Fibroblast of skin of right biceps (primary cell): Measurements from ENCODE around the gene PSMG3.

Experiments
- DNase-seq: peaks from one replicate; pipeline ENCODE4 v3.0.0-alpha.2; 2013

PSMG3 gene

DNA sequence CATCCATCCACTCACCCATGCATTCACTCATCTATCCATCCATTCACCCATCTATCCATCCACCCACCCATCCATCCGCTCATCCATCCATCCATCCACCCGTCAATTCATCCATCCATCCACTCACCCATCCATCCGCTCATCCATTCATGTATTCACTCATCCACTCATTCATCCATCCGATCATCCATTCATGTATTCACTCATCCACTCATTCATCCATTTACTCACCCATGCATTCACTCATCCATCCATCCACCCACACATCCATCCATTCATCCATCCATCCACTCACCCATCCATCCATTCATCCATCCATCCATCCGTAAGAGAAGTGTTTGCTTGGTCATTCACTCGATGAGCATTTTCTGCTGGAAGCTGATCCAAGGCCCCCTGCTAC is 8.7 kb upstream of the PSMG3 start:
- no peak for DNase-seq

DNA sequence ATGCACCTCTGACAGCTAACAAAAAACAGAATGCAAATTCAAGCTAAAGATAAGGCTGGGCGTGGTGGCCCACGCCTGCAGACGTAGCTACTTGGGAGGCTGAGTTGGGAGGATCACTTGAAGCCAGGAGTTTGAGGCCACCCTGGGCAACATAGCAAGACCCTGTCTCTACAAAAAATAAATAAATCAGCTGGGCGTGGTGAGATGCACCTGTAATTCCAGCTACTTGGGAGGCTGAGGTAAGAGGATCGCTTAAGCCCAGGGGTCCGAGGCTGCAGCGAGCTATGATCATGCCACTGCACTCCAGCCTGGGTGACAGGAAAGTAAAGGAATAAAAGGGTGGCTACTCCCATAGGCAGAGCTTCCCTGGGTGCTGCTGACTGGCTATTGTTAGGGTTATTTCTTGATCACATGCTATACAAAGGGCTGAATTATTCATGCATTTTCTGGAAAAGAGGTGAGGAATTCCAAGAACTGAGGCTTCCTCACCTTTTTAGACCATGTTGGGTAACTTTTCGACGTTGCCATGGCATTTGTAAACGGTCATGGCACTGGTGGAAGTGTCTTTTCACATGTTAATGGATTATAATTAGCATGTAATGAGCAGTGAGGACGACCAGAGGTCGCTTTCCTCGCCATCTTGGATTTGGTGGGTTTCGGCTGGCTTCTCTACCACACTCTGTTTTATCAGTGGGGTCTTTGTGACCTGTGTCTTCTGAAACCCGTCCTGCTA is 6.9 kb upstream of the PSMG3 start:
- no peak for DNase-seq

DNA sequence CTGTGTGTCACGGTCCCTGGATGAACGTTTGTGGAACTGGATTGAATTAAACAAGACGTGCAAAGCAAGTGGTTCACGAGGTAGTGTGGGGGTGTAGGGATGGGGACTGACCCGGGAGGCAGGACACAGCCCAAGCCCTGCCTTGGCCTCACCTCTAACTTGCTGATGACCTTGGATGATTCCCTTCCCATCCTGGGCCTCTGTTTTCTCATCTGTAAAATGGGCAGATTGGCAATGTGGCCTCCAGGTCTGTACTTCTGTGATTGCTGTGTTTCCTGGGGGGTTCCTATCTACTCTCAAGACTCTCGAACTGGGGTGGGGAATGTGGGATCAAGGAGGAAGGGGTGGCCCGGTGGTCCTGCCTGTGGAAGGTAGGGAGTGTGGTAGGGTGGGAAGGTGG is 6.0 kb upstream of the PSMG3 start:
- no peak for DNase-seq

DNA sequence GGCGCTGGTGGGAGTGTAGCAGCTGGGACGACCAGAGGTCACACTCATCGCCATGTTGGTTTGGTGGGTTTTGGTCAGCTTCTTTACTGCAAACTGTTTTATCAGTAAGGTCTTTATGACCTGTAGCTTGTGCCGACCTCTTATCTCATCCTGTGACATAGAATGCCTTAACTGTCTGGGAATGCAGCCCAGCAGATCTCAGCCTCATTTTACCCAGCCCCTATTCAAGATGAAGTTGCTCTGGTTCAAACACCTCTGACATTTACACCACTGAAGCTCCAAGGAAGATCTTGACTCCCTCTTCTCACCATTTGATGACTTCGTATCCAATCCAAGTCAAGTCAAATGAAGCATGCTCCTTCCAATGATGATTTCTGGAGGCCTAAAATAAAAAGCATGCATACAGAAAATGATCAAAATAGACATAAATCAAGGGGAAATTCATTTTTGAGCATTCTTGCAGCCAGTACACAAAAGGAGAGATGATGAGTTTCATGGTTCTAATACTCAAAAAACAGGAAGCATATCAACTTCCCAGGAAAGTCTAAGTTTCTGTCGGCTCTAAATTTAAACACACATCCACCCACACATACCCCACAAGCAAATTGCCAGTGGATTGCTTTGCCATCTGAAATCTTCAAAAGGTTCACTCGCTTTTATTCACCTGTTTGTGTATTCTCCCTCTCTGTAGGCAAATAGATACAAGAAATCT is 2.4 kb upstream of the PSMG3 start:
- DNase-seq, result no peak

DNA sequence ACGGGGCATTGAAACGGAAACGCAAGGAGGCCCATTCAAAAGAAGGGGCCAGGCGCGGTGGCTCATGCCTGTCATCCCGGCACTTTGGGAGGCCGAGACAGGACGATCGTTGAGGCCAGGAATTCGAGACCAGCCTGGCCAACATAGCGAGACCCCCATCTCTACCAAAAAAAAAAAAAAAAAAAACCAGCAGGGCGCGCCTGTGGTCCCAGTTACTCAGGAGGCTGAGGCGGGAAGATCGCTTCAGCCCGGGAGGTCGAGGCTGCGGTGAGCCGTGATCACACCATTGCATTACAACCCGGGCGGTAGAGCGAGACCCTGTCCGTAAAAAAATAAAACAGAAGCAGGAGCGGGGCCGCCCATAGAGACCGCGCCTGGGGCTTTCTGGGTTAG is 396 bp downstream of the PSMG3 start:
- DNase-seq, result peak; percentile 10

DNA sequence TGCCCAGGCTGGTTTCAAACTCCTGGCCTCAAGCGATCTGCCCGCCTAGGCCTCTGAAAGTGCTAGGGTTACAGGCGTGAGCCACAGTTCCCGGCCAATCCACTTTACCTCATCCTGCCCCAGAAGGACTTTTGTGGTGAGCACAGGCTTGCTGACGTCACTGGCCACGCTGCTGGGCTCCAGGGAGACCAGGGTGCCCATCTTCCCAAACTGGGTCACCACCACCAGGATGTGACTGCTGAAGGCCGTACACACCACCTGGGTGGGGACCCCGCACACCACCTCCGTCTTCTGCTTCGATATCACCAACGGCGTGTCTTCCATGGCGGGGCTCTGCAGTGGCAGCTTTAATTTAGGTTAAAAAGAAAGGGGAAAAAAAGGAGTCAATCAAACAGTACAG is 816 bp downstream of the PSMG3 start:
- peak; percentile 32 for DNase-seq

DNA sequence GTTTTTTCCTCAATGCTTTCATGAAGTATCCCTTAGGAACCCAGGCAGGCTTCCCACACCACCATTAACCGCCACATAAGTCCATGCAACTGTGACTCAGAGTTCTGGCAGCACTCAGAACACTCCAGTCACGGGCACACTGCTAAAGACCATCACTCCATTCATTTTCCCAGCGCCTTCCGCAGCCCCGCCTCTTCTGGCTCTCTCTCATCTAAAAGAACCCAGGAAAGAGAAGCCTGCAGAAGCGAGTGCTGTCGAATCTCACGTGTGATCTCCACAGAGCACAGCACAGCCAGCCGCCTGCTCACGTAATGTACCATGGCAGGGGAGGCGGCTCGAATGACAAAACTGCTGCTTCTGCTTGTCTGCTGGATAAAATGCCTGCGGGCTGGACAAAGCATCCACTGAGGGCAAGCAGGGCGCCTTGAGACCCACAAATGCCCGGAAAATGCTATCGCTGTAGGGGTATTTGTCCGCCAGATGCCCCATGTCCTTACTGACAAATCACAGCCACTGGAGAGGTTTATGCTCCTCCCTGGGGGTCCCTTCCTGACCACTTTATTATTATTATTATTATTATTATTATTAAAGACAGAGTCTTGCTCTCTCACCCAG is 1.8 kb downstream of the PSMG3 start:
- DNase-seq, result peak; percentile 75

DNA sequence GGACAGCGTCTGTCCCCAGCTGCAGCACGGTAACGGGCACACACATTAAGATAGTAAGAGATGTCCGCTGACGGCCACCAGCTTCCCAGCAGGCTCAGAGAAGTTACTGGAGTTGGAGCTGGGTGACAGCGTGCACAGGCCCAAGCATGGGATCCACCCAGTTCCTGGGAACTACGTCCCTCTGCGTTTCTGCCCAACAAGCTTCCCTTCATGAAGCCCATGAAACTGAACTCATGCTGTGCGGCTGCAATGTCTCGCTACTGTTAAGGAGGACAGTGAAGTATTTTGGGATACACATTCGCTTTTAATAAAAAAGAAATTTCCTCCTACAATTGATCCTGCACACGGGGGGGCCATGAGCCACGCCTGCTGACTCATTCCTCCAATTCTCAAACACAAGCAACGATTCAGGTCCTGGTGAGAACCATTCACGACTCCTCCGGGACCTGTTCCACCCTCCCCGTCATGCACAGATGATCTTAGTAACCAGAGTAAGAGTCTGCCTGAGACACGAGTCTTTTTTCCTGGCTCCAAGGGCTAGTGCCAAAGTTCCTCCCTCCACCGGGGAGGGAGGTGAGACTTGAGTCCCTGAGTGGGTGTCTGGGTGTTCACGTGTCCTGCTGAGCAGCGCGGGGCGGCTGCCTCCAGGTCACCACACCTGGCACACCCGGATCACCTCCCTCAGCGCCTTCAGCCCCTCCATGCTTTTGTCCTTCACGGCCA is 2.6 kb downstream of the PSMG3 start:
- DNase-seq, result peak; percentile 72

DNA sequence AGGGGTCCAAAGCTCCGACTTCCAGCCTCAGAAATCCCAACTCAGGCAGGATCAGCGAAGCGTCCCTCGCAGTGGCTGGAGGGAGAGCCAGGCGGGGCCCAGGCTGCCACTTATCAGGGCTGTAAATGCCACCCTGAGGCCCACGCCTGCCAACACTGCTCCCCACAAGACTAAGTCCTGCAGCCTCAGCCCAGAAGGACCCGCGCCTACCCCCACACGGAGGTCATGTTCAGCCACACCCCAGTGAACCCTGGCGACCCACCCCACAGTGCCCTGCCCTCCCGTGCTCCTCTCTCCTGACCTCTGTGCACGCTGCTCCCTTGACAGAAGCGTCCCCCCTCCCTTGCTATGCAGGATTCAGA is 3.2 kb downstream of the PSMG3 start:
- no peak for DNase-seq

DNA sequence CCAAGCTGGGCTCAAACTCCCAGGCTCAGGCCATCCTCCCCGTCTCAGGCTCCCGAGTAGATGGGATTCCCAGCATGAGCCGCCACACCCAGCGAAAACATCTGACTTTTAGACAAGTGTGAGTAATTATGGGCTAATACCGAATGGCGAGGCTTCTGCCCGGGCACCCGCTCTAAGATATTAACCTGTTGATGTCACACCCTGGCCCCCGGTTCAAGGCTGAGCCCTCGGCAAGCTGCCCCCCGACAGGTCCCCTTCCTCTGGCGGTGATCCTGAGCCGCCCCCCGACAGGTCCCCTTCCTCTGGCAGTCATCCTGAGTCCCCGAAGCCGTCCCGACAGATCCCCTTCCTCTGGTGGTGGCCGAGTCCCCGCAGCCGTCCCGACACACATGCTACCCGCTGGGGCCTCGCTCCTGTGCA is 5.2 kb downstream of the PSMG3 start:
- peak; percentile 19 for DNase-seq

DNA sequence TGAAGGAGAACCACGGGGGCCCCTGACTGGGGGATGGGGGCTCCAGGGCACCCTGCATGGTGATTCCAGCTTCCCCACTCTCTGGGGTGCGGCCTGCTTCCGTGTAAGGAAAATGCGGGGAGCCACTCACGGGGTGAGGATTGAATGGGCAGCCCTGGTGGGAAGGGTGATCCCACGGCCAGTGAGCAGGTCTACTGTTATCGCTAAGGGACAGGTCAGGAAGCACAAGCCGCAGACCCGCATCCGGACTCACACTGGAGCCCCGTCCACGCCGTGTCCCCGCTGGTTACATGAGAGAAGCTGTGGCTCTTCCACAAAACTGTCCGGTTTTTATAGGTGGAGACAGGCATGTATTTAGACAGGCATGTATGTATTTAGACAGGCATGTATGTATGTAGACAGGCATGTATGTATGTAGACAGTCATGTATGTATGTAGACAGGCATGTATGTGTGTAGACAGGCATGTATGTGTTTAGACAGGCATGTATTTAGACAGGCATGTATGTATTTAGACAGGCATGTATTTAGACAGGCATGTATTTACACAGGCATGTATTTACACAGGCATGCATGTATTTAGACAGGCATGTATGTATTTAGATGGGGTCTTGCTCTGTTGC is 5.7 kb downstream of the PSMG3 start:
- DNase-seq, result no peak

DNA sequence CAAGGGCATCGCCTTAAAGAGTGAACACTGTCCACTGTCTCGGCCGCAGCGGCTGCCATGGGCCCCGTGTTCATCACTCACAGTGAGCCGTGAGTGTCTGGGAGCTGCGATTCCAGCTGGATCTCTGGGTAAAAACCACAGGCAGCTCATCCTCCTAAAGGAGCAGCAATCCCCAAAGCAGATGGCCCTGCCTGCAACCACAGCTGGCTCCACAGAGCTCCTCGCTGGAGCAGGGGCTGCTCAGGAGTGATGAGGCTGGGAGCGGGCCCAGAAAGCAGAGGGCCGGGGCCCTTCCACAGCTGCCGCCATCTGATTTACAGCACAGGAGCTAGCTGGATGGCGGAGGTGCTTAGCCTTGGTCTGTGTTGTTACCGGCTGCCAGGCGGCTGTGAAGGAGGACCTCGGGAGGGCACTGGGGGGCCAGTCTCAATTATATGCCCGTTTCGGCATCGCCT is 7.2 kb downstream of the PSMG3 start:
- DNase-seq, result peak; percentile 56

DNA sequence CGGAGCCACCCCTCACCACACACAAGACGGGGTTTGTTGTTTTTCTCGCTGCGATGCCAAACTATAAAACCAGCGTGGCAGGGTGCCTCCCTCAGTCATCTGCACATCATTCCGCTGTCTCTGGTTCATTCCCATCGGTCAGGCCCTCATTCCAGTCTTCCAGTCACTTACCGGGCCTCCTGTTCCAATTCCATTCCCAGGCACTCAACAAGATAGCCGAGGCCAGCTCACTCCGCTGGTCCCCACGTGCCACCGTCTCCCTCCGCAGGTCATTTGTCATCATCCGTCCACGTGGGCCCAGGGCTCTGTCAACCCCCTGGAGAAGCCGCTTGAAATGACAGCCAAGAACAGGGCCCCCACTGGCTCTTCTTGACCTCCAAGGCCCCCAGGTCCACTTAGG is 7.7 kb downstream of the PSMG3 start:
- DNase-seq, result peak; percentile 46

DNA sequence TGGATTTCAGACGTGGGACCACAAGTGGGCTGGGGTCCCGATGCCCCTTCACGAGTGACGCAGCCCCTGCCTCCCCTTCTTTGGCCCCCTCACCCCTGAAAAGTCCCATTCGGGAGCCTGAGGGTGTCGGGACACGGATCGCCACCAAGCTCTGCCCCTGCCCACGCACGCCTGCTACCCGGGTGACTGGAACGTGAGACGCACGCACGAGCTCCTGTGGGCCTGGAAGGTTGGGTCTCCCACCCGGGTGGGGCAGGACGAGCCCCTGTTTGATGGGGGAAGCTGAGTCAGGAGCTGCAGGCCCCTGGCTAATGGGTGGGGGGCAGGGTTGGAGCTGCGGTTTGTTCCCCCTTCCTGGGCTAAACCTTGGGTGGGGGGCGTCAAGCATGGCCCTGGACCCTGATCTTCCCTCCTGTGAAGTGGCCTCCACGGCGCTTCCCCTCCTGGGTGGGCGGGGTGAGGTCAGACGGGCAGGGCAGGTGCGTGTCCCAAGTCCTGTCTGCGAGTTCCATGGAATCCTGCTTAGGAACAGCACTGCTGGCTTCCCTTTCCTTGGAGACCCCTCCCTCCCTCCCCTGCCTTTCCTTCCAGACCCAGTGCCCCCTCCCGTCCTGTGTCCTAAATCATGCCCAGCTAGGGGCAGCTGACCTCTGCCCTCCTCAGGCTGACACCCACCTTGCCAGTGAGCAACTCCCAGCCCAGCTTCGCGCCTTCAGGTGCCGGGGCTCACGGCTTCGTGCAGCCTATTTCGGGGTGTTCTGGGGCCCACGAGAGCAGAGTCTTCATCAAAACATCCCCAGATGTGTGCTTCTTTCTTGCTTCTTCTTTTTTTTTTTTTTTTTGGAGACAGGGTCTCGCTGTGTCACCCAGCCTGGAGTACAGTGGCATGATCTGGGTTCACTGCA is 8.5 kb downstream of the PSMG3 start:
- no peak for DNase-seq

DNA sequence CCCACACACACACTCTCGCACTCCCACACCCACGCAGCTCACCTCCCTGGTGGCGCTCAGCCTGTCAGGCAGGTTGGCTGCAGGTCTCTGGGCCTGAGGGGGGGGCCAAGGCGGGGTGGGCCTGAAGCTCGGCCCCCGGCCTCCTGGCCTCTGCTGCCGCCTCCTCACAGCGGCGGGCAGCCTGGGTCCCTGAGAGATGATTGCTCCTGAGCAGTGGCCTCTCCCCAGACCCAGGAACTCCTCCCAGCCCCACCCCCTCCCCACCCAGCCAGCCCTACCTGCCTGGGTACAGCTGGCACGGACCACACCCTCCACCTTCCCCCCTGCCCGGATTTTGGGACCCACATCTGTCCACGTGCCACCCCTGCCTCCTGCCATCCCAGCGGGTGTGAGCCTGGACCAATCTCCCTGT is 9.2 kb downstream of the PSMG3 start:
- DNase-seq, result no peak

DNA sequence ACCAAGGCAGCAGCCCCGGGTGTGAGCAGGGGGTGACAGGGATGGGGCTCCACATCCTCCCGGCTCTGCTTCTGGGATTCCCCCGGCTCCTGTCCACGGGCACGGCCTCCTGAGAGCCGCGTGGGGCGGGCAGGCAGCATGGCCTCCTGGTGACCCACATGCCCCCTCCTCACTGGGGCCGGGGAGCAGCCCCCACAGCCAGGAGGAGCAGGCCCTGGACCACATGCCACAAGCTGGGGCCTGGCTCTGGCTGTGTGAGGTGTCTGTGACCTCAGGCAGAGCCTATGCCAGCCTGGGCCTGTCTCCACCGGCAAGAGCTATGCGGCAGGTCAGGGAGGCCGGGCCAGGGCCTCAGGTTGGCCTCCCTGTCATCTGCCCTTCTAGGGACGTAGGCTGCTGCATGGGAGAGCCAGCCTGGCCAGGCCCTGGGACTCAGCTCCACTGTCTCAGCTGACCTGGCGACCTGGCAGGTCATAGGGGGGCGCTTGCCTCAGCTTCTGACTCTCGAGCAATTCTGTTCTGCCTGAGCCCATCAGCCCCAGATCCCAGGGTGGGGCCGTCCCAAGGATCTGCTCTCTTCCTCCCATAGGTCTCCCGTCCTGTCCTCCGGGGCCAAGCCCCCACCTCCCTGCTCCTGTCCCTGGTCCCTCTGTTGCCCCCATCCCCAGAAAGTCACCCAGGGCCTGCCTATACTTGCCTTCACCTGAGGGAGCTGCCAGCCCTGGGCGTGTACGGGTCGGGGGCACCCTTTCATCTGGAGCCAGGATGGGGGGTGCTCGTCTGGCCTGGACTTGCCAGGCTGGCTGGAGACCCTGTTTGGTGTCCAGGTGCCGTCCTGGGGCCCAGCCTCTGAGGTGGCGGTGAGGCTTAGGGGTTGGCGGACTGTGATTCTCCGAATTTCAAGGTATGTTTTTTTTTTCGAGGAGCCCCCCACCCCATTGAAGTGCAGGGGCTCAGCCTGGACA is 9.9 kb downstream of the PSMG3 start:
- DNase-seq, result no peak

DNA sequence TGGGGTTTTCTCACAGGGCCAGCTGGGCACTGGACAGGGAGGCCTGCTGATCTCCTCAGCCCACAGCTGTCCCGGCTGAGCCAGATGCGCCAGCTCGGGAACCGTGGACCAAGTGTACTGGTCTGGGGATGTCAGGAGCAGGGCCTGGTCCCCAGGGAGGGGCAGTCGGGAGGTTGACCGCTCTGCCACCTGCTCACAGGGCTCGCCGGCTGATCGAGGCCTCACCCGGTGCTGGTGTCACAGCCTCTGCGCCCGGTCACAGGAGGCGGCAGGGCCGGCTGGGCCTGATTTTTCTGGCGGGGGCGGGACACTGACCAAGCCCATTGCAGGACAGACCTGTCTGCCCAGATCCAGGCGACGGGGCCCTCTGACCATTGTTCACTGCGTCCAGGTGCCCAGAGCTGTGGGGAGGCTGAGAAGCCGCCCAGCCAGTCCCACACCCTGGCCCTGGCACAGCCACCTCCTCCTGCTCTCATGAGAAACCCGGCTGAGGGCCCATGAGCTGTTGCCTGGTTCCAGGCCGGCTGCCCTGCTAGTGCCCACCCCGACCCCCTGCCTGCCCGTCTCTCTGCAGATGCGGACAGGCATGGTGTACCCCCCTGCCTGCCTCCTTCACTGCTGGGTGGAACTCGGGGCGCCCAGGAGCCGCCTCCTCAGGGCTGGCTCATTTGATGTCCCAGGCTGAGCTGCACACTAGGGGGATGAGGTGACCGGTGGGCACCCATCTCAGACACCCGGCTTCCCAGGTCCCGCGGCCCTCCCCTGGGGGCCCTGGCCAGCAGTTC is 10.8 kb downstream of the PSMG3 start:
- DNase-seq, result no peak

DNA sequence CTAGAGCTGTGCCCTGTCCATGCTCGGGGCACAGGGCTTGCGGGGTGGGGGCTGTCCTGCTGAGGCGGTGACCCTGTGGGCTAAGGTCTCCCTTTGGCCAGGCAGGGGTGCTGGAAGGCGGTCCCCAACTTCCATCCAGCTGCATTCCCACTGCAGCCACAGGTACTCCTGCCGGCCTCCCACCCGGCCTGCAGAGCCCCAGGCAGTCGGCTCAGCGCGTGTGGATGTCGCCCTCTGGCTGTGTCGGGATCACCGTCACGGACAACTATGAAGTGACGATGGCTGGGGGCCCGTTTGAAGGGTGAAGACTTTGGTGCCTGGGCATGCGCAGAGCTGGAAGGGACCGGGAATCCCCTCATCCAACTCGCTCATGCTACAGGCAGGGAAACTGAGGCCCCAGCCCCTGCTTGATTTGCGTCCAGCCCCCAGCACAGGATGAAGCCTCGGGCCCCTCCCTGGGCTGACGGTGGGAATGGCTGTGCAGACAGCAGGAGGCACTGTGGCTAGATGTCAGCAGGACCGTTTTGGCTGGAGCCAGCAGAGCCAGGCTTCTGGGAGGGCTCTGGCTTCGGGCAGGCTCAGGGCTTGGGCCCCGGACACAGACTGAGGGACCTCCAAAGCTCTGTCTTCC is 11.5 kb downstream of the PSMG3 start:
- no peak for DNase-seq

DNA sequence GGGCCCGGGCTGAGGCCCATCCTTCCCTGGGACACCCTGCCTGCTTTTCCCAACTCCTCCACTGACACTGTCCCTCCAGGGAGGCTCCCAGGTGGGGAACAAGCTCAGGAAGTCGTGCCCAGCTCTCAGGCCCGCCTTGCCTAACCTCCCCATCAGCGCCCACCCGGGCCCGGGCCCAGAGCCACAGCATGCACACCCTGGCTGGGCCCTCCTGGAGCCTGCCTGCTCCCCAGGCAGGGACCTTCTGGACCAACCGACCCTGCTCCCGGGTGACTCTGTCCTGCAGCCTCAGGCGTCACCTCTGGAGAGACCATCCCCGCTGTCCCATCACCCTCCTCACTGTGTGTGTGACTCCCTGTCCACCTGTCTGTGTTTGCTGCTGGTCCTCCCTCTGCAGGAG is 12.1 kb downstream of the PSMG3 start:
- no peak for DNase-seq
